ENCODE measurements around the gene KIF3A. TPM values are rescaled to one million over a fixed set of nuclear protein-coding genes. Genes with fewer than 3 reads are reported as not detected.

Gene KIF3A
- total RNA-seq, 1 donor: 12.7 TPM

GRCh38 chr5:132729896-132730295 lies 7.5 kb downstream of the KIF3A start:
- no peaks in the 10 kb centered on the region for H4K20me1 ChIP-seq (ENCODE audit: insufficient read depth, low read length)
- no peaks in the 10 kb centered on the region for H3K79me2 ChIP-seq (ENCODE audit: insufficient read depth, low read length)
- H3K4me2 ChIP-seq (ENCODE audit: insufficient read depth, low read length): no peak overlapping the region
- no peak for DNase-seq (ENCODE audit: insufficient read length, low spot score, missing footprints)
- H3K27ac ChIP-seq (ENCODE audit: low read depth, low read length): no peak overlapping the region
- H3K4me3 ChIP-seq (ENCODE audit: insufficient read depth, low read length): no peak overlapping the region
- H3K27me3 ChIP-seq (ENCODE audit: insufficient read depth, low read length): no peaks in the 10 kb centered on the region
- peaks cover 4% of the 10 kb centered on the region for H3K36me3 ChIP-seq (ENCODE audit: insufficient read depth, low read length)
- no peak overlapping the region for H2AFZ ChIP-seq (ENCODE audit: low read length)
- H3K9me3 ChIP-seq (ENCODE audit: low read depth, low read length): no peaks in the 10 kb centered on the region
- no peaks in the 10 kb centered on the region for H3K4me1 ChIP-seq (ENCODE audit: insufficient read depth, low read length)
- TF ChIP-seq CTCF (IDR thresholded peaks at IDR 0.05; ENCODE audit: extremely low read depth, low read depth, low read length): no peak

GRCh38 chr5:132725745-132726144 lies 11.6 kb downstream of the KIF3A start:
- Histone ChIP-seq H3K4me2 (ENCODE audit: insufficient read depth, low read length) (no peak overlapping the region), H3K9me3 (ENCODE audit: low read depth, low read length) (no peaks in the 10 kb centered on the region), H2AFZ (ENCODE audit: low read length) (no peak overlapping the region), H4K20me1 (ENCODE audit: insufficient read depth, low read length) (no peaks in the 10 kb centered on the region), H3K27ac (ENCODE audit: low read depth, low read length) (no peak overlapping the region), H3K4me1 (ENCODE audit: insufficient read depth, low read length) (no peaks in the 10 kb centered on the region), H3K4me3 (ENCODE audit: insufficient read depth, low read length) (no peak overlapping the region), H3K36me3 (ENCODE audit: insufficient read depth, low read length) (no peaks in the 10 kb centered on the region), H3K27me3 (ENCODE audit: insufficient read depth, low read length) (no peaks in the 10 kb centered on the region), H3K79me2 (ENCODE audit: insufficient read depth, low read length) (no peaks in the 10 kb centered on the region)
- DNase-seq (ENCODE audit: insufficient read length, low spot score, missing footprints): no peak
- no peak for TF ChIP-seq CTCF (IDR thresholded peaks at IDR 0.05; ENCODE audit: extremely low read depth, low read depth, low read length)

- no peak overlapping the region for H3K4me2 ChIP-seq (ENCODE audit: insufficient read depth, low read length)
- no peak for DNase-seq (ENCODE audit: insufficient read length, low spot score, missing footprints)
- no peaks in the 10 kb centered on the region for H3K9me3 ChIP-seq (ENCODE audit: low read depth, low read length)
These were observed 18.6 kb downstream of the KIF3A start for GRCh38 chr5:132718544-132719312.

More at GRCh38 chr5:132718544-132719312, 18.6 kb downstream of the KIF3A start:
- Histone ChIP-seq H3K36me3 (ENCODE audit: insufficient read depth, low read length) (no peaks in the 10 kb centered on the region), H3K27me3 (ENCODE audit: insufficient read depth, low read length) (no peaks in the 10 kb centered on the region), H3K4me3 (ENCODE audit: insufficient read depth, low read length) (no peak overlapping the region), H2AFZ (ENCODE audit: low read length) (no peak overlapping the region), H4K20me1 (ENCODE audit: insufficient read depth, low read length) (no peaks in the 10 kb centered on the region), H3K27ac (ENCODE audit: low read depth, low read length) (no peak overlapping the region), H3K79me2 (ENCODE audit: insufficient read depth, low read length) (no peaks in the 10 kb centered on the region), H3K4me1 (ENCODE audit: insufficient read depth, low read length) (no peaks in the 10 kb centered on the region)
- no peak for TF ChIP-seq CTCF (IDR thresholded peaks at IDR 0.05; ENCODE audit: extremely low read depth, low read depth, low read length)

All from osteoblast (primary cell).